ENCODE data around the gene PFKM. TPM values are rescaled to one million over a fixed set of nuclear protein-coding genes. Genes with fewer than 3 reads are reported as not detected.
"Not testable (repeated sequence)": the region's sequence is repeated elsewhere in the genome, so short reads cannot be mapped to it uniquely, and the experiment has no call there.

The PFKM gene
- total RNA-seq, 2 experiments from 2014 or later: 25.0 to 28.3 TPM

GRCh38 chr12:48145981-48146380 lies 26.8 kb downstream of the PFKM start:
- ATAC-seq (no peak), DNase-seq (no peak)
- Mint-ChIP-seq H3K27me3 (no peaks in the 10 kb centered on the region), H3K4me1 (peaks cover 2% of the 10 kb centered on the region), H3K9me3 (ENCODE audit: low read depth) (no peaks in the 10 kb centered on the region), H3K27ac (no peak overlapping the region), H3K4me3 (no peak overlapping the region), H3K36me3 (peaks cover 30% of the 10 kb centered on the region)
- CTCF ChIA-PET: interaction anchor here (1.3 to 2.9 kb wide), 2 partner anchors 11 to 19 kb away, joined by 3 to 11 read pairs; partner anchors contain the start of gene ASB8

- no peak for ATAC-seq
Measured at GRCh38 chr12:48151103-48151771, 32.1 kb downstream of the PFKM start.

DNA sequence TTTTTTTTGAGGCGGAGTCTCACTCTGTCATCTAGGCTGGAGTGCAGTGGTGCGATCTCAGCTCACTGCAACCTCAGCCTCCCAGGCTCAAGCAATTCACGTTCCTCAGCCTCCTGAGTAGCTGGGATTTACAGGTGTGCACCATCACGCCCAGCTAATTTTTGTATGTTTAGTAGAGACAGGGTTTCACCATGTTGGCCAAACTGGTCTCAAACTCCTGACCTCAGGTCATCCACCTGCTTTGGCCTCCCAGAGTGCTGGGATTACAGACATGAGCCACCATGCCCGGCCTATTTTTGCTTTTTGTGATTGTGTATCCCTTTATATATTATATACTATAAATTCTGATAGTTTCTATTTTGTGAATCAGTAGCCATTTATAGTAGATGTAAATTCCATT lies 36.6 kb downstream of the PFKM start:
- H3K27me3 Mint-ChIP-seq; H3K9me3 Mint-ChIP-seq (ENCODE audit: low read depth); CTCF ChIA-PET; H3K4me3 Mint-ChIP-seq; DNase-seq; H3K27ac Mint-ChIP-seq; ATAC-seq: not testable (repeated sequence)
- H3K36me3 Mint-ChIP-seq: peaks cover 24% of the 10 kb centered on the region
- peaks cover 46% of the 10 kb centered on the region for H3K4me1 Mint-ChIP-seq

More at GRCh38 chr12:48151103-48151771, 32.1 kb downstream of the PFKM start:
- peaks cover 27% of the 10 kb centered on the region for H3K4me1 Mint-ChIP-seq
- no peaks in the 10 kb centered on the region for H3K9me3 Mint-ChIP-seq (ENCODE audit: low read depth)
- no peak overlapping the region for H3K4me3 Mint-ChIP-seq
- CTCF ChIA-PET: interaction anchor here (1.6 to 1.8 kb wide), 2 partner anchors 9 to 188 kb away, joined by 5 to 6 read pairs; partner anchors contain the start of gene TMEM106C
- H3K36me3 Mint-ChIP-seq: peaks cover 50% of the 10 kb centered on the region
- H3K27me3 Mint-ChIP-seq: no peaks in the 10 kb centered on the region
- no peak for DNase-seq
- H3K27ac Mint-ChIP-seq: no peak overlapping the region

GRCh38 chr12:48156652-48157017 lies 37.5 kb downstream of the PFKM start:
- Mint-ChIP-seq H3K27ac (peak overlapping the region; percentile 93), H3K27me3 (no peaks in the 10 kb centered on the region), H3K36me3 (peaks cover 20% of the 10 kb centered on the region), H3K4me3 (peak overlapping the region; percentile 95), H3K4me1 (peaks cover 42% of the 10 kb centered on the region), H3K9me3 (ENCODE audit: low read depth) (no peaks in the 10 kb centered on the region)
- DNase-seq (no peak), ATAC-seq (no peak)
- CTCF ChIA-PET: interaction anchor here (0.7 to 1.9 kb wide), 14 partner anchors 9 to 193 kb away, joined by 3 to 13 read pairs (median 3); partner anchors contain the start of genes SENP1 and TMEM106C

DNA sequence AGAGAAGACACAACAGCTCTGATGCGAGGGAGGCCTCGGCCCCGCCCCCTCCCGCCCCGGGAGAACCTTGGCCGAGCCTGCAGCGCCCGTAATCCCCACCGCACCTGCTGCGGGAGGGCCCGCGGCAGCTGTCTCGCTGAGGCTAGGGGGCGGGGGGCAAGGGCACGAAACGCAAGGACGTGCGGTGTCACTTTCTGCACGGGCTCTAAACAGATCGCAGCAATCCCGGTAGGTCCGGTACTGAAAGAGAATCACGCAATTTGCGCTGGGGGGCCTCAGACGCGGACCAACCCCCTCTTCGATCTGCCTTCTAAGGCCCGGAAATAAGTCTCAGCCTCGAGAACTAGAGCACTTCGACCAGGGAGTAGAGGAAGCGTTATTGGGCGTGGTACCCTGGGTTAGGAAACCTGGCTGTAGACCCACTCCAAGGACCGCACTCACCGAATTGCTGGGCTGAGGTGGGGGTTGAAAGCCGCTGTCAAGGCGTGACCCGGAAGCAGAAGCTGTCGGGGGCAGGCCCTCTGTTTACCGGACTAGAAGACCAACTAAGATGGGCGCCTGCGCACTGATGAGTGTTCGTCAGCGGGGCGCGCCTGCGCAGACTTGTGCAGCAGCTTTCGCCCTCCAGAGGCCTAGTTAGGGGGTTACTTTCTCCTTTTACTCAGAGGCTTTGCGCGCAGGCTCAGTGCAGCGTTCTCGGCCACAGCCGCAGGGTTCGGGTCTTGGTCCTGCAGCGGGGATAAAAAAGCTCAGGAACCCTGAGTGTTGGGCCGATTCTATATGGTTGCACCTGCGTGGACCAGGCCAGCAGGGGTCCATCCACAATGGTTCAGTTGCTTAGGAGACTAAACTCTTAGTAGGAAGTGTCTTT lies 38.1 kb downstream of the PFKM start, which contains the start of gene ASB8:
Gene ASB8 (minus strand): TSS at position 498 of the 871 bp plus-strand sequence. CDS start 4,019 bp downstream, outside the sequence.
- CTCF ChIA-PET: interaction anchor here (0.7 to 1.9 kb wide), 26 partner anchors 9 to 414 kb away, joined by 3 to 13 read pairs (median 3); partner anchors contain the start of genes PFKM, SENP1 and TMEM106C

GRCh38 chr12:48157889-48158370 lies 38.8 kb downstream of the PFKM start:
- Mint-ChIP-seq H3K4me1 (peaks cover 31% of the 10 kb centered on the region), H3K27me3 (peaks cover under 1% of the 10 kb centered on the region), H3K36me3 (peaks cover 10% of the 10 kb centered on the region), H3K27ac (peak overlapping the region; percentile 93), H3K4me3 (peak overlapping the region; percentile 95), H3K9me3 (ENCODE audit: low read depth) (no peaks in the 10 kb centered on the region)
- DNase-seq: peak; percentile 50
- CTCF ChIA-PET: interaction anchor here (0.9 to 1.9 kb wide), 20 partner anchors 8 to 415 kb away, joined by 3 to 13 read pairs (median 3); partner anchors contain the start of genes CCDC184, PFKM and TMEM106C
- no peak for ATAC-seq

More for the DNA sequence above, 38.1 kb downstream of the PFKM start, which contains the start of gene ASB8:
- peak within 1 kb of the TSS; percentile 93 for H3K27ac Mint-ChIP-seq
- H3K4me1 Mint-ChIP-seq: peaks cover 36% of the 10 kb centered on the region
- DNase-seq (peak; percentile 100), ATAC-seq (peak; percentile 98)
- H3K27me3 Mint-ChIP-seq: no peaks in the 10 kb centered on the region
- H3K9me3 Mint-ChIP-seq (ENCODE audit: low read depth): no peaks in the 10 kb centered on the region
- H3K4me3 Mint-ChIP-seq: peak within 1 kb of the TSS; percentile 95
- peaks cover 14% of the 10 kb centered on the region for H3K36me3 Mint-ChIP-seq

DNA sequence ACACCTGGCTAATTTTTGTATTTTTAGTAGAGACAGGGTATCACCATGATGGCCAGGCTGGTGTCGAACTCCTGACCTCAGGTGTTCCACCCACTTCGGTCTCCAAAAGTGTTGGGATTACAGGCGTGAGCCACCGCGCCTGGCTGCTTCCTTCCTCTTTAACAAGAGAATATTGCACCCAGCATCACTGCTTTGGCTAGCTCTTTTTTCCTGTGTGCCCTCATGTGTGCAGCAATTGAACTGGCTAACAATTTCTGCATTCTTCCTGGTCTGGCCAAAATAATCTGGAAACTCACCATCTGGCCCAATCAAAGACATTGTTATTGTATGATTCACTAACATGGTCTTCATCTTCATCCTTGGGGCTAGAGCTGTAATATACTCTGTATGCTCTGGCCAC lies 40.9 kb downstream of the PFKM start:
- H3K4me3 Mint-ChIP-seq: no peak overlapping the region
- DNase-seq: no peak
- H3K27me3 Mint-ChIP-seq: peaks cover 3% of the 10 kb centered on the region
- CTCF ChIA-PET: interaction anchor here (1.3 kb wide), 1 partner anchor 10 kb away, joined by 5 read pairs; no protein-coding TSS in a partner anchor
- no peak overlapping the region for H3K27ac Mint-ChIP-seq
- no peaks in the 10 kb centered on the region for H3K9me3 Mint-ChIP-seq (ENCODE audit: low read depth)
- H3K4me1 Mint-ChIP-seq: peaks cover 25% of the 10 kb centered on the region
- ATAC-seq: no peak
- no peaks in the 10 kb centered on the region for H3K36me3 Mint-ChIP-seq

- DNase-seq: no peak
Measured at GRCh38 chr12:48160807-48161206, 41.6 kb downstream of the PFKM start.

GRCh38 chr12:48163150-48163747 lies 44.1 kb downstream of the PFKM start:
- Mint-ChIP-seq H3K27me3 (peaks cover 14% of the 10 kb centered on the region), H3K4me1 (peaks cover 7% of the 10 kb centered on the region), H3K36me3 (no peaks in the 10 kb centered on the region), H3K4me3 (no peak overlapping the region), H3K9me3 (ENCODE audit: low read depth) (no peaks in the 10 kb centered on the region), H3K27ac (no peak overlapping the region)
- DNase-seq (no peak), ATAC-seq (no peak)
- CTCF ChIA-PET: interaction anchor here (0.9 to 2.4 kb wide), 6 partner anchors 30 to 263 kb away, joined by 3 to 10 read pairs (median 4); partner anchors contain the start of genes TMEM106C and VDR

More at GRCh38 chr12:48160807-48161206, 41.6 kb downstream of the PFKM start:
- Mint-ChIP-seq H3K4me1 (peaks cover 25% of the 10 kb centered on the region), H3K9me3 (ENCODE audit: low read depth) (no peaks in the 10 kb centered on the region), H3K36me3 (no peaks in the 10 kb centered on the region), H3K4me3 (no peak overlapping the region), H3K27me3 (peaks cover 6% of the 10 kb centered on the region), H3K27ac (no peak overlapping the region)
- CTCF ChIA-PET: interaction anchor here (1.3 kb wide), 1 partner anchor 10 kb away, joined by 5 read pairs; no protein-coding TSS in a partner anchor
- no peak for ATAC-seq

GRCh38 chr12:48164451-48164850 lies 45.3 kb downstream of the PFKM start:
- Mint-ChIP-seq H3K36me3 (no peaks in the 10 kb centered on the region), H3K9me3 (ENCODE audit: low read depth) (no peaks in the 10 kb centered on the region), H3K27me3 (peaks cover 14% of the 10 kb centered on the region), H3K4me3 (no peak overlapping the region), H3K27ac (no peak overlapping the region), H3K4me1 (peaks cover 1% of the 10 kb centered on the region)
- ATAC-seq: no peak
- no peak for DNase-seq
- CTCF ChIA-PET: interaction anchor here (0.6 to 2.4 kb wide), 22 partner anchors 12 to 398 kb away, joined by 3 to 10 read pairs (median 4); partner anchors contain the start of genes CCDC184, TMEM106C and VDR

DNA sequence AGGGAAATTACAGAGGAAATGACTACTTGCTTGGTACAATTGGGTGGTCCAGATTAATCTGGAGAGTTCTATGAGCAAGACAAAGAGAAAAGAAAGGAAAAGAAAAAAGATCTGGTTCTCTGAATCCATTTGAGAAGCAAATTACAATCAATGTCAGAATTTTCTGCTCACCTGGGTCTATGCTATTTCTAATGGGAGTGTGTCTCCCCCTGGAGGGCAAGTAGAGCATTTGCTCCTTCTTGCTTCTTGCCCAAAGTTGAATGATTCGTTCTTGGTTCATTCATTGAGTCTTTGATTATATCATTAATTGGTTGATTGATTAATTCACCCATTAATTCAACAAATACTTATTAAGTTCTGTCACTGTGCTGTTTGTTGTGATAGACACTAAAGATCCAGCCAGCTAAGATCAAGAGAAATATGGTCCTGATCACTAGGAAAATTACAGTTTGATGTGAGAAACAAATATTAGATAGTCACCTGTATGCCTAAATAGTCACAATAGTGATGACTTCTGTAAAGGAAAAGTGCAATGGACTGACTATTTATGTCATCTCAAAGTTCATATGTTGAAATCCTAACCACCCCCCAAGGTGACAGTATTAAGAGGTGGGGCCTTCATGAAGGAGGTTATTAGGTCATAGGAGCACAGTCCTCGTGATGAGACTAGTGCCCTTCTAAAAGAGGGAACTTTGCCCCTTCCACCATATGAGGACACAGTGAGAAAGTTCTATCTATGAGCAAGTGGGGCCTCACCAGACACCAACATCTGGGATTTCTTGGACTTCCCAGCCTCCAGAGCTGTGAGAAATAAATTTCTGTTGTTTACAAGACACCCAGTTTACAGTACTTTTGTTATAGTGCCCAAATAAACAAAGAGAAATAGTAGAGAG lies 46.2 kb downstream of the PFKM start:
- H3K9me3 Mint-ChIP-seq (ENCODE audit: low read depth): no peaks in the 10 kb centered on the region
- peaks cover 14% of the 10 kb centered on the region for H3K27me3 Mint-ChIP-seq
- H3K4me3 Mint-ChIP-seq: no peak overlapping the region
- ATAC-seq: peak; percentile 81
- CTCF ChIA-PET: interaction anchor here (0.6 to 2.4 kb wide), 26 partner anchors 8 to 450 kb away, joined by 3 to 10 read pairs (median 4); partner anchors contain the start of genes ASB8, CCDC184, TMEM106C and VDR
- no peaks in the 10 kb centered on the region for H3K36me3 Mint-ChIP-seq
- H3K4me1 Mint-ChIP-seq: peaks cover 1% of the 10 kb centered on the region
- DNase-seq: peak; percentile 61
- H3K27ac Mint-ChIP-seq: no peak overlapping the region

GRCh38 chr12:48169011-48169410 lies 49.8 kb downstream of the PFKM start:
- ATAC-seq (no peak), DNase-seq (no peak)
- no peak overlapping the region for H3K4me3 Mint-ChIP-seq
- no peaks in the 10 kb centered on the region for H3K9me3 Mint-ChIP-seq (ENCODE audit: low read depth)
- CTCF ChIA-PET: no interaction called here
- peaks cover 1% of the 10 kb centered on the region for H3K4me1 Mint-ChIP-seq
- peaks cover 15% of the 10 kb centered on the region for H3K27me3 Mint-ChIP-seq
- H3K36me3 Mint-ChIP-seq: no peaks in the 10 kb centered on the region
- H3K27ac Mint-ChIP-seq: no peak overlapping the region

Measured in activated CD8-positive, alpha-beta memory T cell treated with anti-CD3 and anti-CD28 coated beads, Interleukin-2, amount 10 ng/mL, durations not matched to agents 7 days and 5 days (primary cell).